ENCODE measurements around the gene SORCS1. TPM values are rescaled to one million over a fixed set of nuclear protein-coding genes. Genes with fewer than 3 reads are reported as not detected.

SORCS1 gene
- total RNA-seq, 6 experiments from 2014 or later: 0.09 to 0.14 (median 0.10) TPM; not detected in 3

- Mint-ChIP-seq H3K9me3 (peaks cover 18% of the 10 kb centered on the region), H3K4me3 (no peak overlapping the region), H3K27ac (no peak overlapping the region), H3K4me1 (ENCODE audit: low read depth) (no peaks in the 10 kb centered on the region), H3K36me3 (ENCODE audit: low read depth) (peaks cover under 1% of the 10 kb centered on the region), H3K27me3 (ENCODE audit: insufficient read depth) (no peaks in the 10 kb centered on the region; the same call in 1 of the 2 replicates)
- DNase-seq: no peak
- no peak for TF ChIP-seq CTCF (IDR thresholded peaks at IDR 0.05)
These were observed 4.6 kb downstream of the SORCS1 start for GRCh38 chr10:107159871-107160270.

GRCh38 chr10:107157071-107157470, 7.4 kb downstream of the SORCS1 start:
- H3K36me3 Mint-ChIP-seq (ENCODE audit: low read depth): peaks cover 7% of the 10 kb centered on the region; the same call in 1 of the 2 replicates
- no peak for DNase-seq
- H3K27me3 Mint-ChIP-seq (ENCODE audit: insufficient read depth): no peaks in the 10 kb centered on the region; the same call in 1 of the 2 replicates
- no peak overlapping the region for H3K27ac Mint-ChIP-seq
- H3K9me3 Mint-ChIP-seq: peaks cover 23% of the 10 kb centered on the region
- no peaks in the 10 kb centered on the region for H3K4me1 Mint-ChIP-seq (ENCODE audit: low read depth)
- H3K4me3 Mint-ChIP-seq: no peak overlapping the region
- no peak for TF ChIP-seq CTCF (IDR thresholded peaks at IDR 0.05)

GRCh38 chr10:107152087-107152486, 12.4 kb downstream of the SORCS1 start:
- Mint-ChIP-seq H3K36me3 (ENCODE audit: low read depth) (peaks cover 7% of the 10 kb centered on the region; the same call in 1 of the 2 replicates), H3K4me3 (no peak overlapping the region)

GRCh38 chr10:107148906-107149305, 15.6 kb downstream of the SORCS1 start:
- H3K9me3 Mint-ChIP-seq: peaks cover 59% of the 10 kb centered on the region
- TF ChIP-seq CTCF (IDR thresholded peaks at IDR 0.05): no peak
- H3K27me3 Mint-ChIP-seq (ENCODE audit: insufficient read depth): no peaks in the 10 kb centered on the region; the same call in 1 of the 2 replicates
- no peak for DNase-seq
- H3K36me3 Mint-ChIP-seq (ENCODE audit: low read depth): peaks cover 9% of the 10 kb centered on the region; the same call in 1 of the 2 replicates
- no peak overlapping the region for H3K27ac Mint-ChIP-seq
- H3K4me3 Mint-ChIP-seq: no peak overlapping the region
- H3K4me1 Mint-ChIP-seq (ENCODE audit: low read depth): no peaks in the 10 kb centered on the region

More at GRCh38 chr10:107152087-107152486, 12.4 kb downstream of the SORCS1 start:
- Mint-ChIP-seq H3K9me3 (peaks cover 52% of the 10 kb centered on the region), H3K27ac (no peak overlapping the region), H3K27me3 (ENCODE audit: insufficient read depth) (no peaks in the 10 kb centered on the region; the same call in 1 of the 2 replicates), H3K4me1 (ENCODE audit: low read depth) (no peaks in the 10 kb centered on the region)
- no peak for DNase-seq
- TF ChIP-seq CTCF (IDR thresholded peaks at IDR 0.05): no peak

- DNase-seq: no peak
- TF ChIP-seq CTCF (IDR thresholded peaks at IDR 0.05): no peak
- peaks cover 5% of the 10 kb centered on the region; the same call in 1 of the 2 replicates for H3K36me3 Mint-ChIP-seq (ENCODE audit: low read depth)
- H3K9me3 Mint-ChIP-seq: peaks cover 26% of the 10 kb centered on the region
- no peaks in the 10 kb centered on the region for H3K27me3 Mint-ChIP-seq (ENCODE audit: insufficient read depth)
- H3K27ac Mint-ChIP-seq: no peak overlapping the region
- H3K4me1 Mint-ChIP-seq (ENCODE audit: low read depth): no peaks in the 10 kb centered on the region
- no peak overlapping the region for H3K4me3 Mint-ChIP-seq
These were observed 20.0 kb downstream of the SORCS1 start for GRCh38 chr10:107144490-107144889.
